PFSK-1 (cell line): ENCODE data around the gene SPX.

Source experiments
- POLR2AphosphoS5 ChIP-seq: IDR thresholded peaks from 2 replicates; pipeline ENCODE4 v1.6.1; 2012; ENCODE audit warnings: low read depth, mild to moderate bottlenecking, control low read depth, low read length, moderate library complexity
- TF ChIP-seq, protein P1 (sequence below), 2 experiments: IDR thresholded peaks; 2 replicates each; pipeline versions ENCODE4 v1.6.1 to v1.8.0; 2011 to 2012; ENCODE audit warnings: low read depth in 2 of 2, low read length in 2 of 2, control low read depth in 1 of 2, inconsistent platforms in 1 of 2, mild to moderate bottlenecking in 1 of 2, moderate library complexity in 1 of 2; ENCODE audit not compliant: insufficient read depth in 1 of 2

DNA sequence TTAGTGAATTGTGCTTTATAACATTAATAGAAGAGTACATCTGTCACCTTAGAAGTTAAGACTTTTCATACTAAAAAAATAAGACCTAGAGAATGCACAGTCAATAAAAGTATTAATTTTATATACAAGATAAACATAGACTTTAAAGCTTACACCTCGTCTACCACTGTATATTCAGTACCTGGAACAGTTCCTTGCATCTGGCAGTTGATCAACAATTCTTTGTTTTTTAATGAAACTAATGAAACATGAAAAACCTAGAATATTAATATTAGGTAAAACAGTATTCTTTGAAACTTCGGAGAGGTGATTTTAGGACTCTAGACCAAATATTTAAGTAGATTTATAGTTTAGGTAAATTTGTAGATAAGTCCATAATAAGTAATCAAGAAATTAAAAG, 20.2 kb upstream of the SPX start:
- TF ChIP-seq POLR2AphosphoS5: no peak
- TF ChIP-seq, protein P1, sequence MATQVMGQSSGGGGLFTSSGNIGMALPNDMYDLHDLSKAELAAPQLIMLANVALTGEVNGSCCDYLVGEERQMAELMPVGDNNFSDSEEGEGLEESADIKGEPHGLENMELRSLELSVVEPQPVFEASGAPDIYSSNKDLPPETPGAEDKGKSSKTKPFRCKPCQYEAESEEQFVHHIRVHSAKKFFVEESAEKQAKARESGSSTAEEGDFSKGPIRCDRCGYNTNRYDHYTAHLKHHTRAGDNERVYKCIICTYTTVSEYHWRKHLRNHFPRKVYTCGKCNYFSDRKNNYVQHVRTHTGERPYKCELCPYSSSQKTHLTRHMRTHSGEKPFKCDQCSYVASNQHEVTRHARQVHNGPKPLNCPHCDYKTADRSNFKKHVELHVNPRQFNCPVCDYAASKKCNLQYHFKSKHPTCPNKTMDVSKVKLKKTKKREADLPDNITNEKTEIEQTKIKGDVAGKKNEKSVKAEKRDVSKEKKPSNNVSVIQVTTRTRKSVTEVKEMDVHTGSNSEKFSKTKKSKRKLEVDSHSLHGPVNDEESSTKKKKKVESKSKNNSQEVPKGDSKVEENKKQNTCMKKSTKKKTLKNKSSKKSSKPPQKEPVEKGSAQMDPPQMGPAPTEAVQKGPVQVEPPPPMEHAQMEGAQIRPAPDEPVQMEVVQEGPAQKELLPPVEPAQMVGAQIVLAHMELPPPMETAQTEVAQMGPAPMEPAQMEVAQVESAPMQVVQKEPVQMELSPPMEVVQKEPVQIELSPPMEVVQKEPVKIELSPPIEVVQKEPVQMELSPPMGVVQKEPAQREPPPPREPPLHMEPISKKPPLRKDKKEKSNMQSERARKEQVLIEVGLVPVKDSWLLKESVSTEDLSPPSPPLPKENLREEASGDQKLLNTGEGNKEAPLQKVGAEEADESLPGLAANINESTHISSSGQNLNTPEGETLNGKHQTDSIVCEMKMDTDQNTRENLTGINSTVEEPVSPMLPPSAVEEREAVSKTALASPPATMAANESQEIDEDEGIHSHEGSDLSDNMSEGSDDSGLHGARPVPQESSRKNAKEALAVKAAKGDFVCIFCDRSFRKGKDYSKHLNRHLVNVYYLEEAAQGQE (IDR thresholded peaks at IDR 0.05; ENCODE audit: insufficient read depth in 1 of 2, low read depth in 2 of 2, low read length in 2 of 2): no peak
